GF-D8 (cell line): ENCODE measurements around the gene CEBPG.

ENCODE experiments used
- DNase-seq: peaks from one replicate; lab custom pipeline; 2025; lab: John Stamatoyannopoulos, UW

The CEBPG gene

DNA sequence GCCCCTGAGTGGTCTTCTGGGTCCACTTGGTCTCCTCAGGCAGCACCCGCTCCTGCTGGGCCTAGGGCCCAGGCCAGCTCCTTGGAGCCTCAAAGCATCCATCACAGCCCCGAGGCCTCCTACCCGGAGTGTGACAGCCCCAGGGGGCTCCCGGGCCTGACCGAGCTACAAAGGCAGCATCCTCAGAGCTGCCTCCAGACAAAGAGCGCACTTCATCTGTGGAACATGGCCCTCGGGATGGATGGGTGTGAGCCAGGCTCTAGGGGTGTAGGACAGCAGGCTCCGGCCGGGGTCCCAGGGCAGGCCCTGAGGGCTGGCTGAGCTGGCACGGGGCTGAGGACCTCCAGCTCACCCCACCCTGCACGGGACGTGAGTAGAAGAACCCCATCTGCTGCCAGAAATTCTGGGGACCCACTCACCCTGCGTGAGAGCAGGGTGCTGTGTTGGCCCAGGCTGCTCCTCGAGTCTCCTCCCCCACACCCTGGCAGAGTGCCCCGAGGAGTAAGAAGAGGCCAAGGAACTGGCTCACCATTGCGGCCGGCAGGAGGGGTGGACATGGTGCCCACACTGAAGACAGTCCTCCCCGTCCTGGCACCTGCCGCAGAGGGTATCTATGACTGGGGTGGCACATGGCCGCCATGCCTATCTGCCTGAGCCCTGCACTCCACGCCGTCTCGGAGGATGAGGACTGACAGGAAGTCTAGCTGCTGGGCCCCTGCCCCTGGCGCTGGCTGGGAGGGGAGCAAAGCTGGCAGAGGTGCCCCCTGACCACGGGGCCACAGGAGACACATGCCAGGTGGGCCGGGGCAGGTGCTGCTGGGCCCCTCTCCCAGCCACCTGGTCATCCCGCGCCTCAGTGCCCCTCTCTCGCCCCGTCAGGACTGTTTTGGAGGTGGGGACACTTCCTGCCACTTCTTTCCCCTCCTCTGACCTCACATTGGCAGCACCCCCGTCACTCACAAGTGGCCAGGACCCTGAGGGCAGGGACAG lies 22.3 kb downstream of the CEBPG start:
- DNase-seq, result no peak

DNA sequence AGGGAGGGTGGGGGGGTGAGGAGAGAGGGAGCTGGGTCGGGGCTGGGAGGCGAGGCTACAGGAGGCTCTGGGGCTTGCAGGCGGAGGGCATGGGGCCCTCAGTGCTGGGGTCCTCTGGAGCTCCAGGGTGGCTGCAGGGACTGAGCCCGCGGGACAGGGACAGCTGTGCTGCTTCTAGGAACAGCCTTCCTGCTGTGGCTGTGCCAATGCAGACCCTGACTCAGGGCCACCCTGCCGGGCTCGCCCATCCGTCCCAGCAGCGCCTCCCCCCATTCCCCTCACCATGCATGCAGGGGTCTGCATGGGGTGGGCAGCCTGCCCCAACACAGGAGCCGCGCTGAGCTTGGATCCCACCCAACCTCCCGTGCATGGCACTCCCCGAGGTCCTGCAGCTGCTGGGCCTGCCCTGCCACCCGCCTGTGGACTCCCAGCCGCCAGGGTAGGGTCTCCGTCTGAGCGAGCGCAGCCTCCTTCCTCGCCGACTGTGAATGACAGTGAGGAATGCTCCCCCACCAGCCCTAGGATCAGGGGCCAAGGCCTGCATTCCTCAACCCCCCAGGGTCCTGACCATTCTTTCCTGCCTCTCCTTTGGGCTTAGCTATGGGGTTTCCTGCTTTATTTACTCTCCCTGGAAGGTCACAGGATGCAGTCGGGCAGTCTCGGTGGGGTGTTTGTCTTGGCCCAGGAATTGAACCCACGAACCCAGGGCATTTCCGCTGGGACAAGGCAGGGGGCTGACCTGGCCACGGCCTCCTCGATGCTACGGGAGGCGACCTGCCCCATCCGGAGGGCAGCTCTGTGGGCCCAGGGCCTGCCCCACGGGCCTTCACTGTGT lies 23.4 kb downstream of the CEBPG start:
- DNase-seq, result no peak

GRCh38 chr19:33397536-33398360 lies 24.2 kb downstream of the CEBPG start:
- DNase-seq, result no peak

- no peak for DNase-seq
These were observed 25.0 kb downstream of the CEBPG start for GRCh38 chr19:33398361-33399060.

- DNase-seq, result no peak
These were observed 25.7 kb downstream of the CEBPG start for GRCh38 chr19:33399081-33399744.

- DNase-seq, result no peak
These were observed 26.5 kb downstream of the CEBPG start for GRCh38 chr19:33399745-33400681.

GRCh38 chr19:33400856-33401682 lies 27.6 kb downstream of the CEBPG start:
- DNase-seq, result no peak

DNA sequence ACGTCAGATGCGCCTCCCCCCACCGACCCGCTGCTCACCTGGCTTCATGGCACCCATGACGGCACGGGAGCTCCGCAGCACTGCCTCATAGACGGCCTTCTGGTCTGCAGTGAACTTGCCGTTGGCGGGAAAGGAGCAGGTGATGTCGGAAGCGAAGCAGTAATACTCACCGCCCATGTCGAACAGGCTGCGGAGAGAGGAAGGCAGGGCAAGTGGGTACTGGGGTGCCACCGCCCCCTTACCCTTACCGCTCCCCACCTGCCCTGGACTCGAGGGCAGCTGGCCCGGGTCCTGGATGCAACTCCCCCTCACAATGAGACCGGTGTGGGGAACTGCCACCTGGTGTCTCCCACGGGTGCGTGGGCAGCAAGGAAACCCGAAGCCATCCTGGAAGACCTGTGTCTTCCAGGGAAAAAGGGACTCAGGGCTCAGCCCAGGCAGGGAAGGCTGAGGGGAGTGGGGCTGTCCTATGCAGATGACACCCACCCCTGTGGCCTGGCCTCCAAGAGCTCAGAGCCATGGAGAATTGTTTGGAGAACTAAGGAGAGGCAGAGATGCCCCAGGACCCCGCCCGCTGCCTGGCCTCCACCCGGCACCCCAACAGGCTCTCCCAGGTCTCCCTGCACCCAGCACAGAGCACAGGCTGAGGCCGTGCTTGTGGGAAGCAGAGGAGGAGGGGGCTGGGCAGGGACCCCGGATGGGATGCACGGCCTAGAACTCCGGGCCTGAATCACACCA lies 28.3 kb downstream of the CEBPG start:
- DNase-seq, result no peak

- no peak for DNase-seq
These were observed 29.1 kb downstream of the CEBPG start for GRCh38 chr19:33402421-33403220.

- DNase-seq, result no peak
These were observed 29.9 kb downstream of the CEBPG start for GRCh38 chr19:33403221-33403972.

DNA sequence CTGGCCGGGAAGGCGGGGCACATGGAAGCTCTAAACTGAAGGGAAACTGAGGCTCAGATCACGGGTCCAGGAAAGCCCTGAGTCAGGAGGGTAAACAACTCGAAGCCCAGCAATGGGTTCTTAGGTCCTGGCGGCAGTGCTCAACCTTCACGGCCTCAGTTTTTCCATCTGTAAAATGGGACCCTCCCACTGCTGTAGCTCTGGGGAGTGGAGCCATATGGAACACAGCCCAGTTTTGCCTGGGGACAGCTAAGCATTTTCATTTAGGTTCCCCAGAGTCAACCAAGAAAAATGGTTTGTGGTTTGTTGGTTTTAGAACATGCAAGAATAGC lies 30.4 kb downstream of the CEBPG start:
- DNase-seq, result no peak

- DNase-seq, result no peak
These were observed 31.2 kb downstream of the CEBPG start for GRCh38 chr19:33404506-33405253.

GRCh38 chr19:33405254-33405552 lies 31.7 kb downstream of the CEBPG start:
- no peak for DNase-seq

DNA sequence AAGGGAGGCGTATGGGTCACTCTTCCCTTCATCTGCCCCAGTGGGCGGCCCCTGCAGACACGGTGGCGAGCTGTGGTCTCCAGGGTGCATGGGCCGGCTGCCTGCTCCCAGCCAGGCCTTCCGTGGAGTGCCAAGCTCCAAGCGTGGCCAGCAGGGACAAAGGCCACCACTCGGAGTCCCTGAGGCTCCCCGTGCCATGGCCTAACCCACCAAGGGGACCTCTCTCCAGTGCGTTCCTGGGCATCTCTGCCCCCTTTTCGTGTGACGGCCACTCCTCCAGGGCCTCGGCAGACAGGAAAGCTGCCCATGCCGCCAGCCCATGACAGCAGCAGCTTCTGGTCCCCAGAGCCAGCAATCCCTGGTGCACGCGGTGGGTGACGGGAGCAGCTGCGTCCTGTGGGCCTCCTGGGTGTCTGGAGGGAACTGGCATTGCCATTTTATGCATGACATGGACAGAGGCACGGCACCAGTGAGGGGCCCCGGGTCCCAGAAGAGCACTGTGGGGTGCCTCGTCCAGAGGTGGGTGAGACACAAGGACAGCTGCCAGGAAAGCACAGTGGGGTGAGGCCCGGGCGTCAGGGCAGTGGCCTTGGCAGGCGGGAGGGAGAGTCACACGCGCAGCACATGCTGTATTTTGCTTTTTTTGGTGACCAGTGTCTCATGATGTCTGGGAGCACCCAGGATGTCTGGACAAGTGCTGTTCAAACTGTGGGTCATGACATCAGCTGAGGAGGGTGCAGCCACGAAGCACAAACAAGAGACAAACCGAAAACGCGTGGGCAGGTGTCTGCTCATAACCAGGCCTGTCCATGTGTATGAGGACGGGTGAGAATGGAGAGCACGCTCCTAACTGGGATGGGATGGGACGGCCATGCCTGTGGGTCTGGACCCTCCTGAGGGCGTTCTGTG lies 32.3 kb downstream of the CEBPG start:
- DNase-seq, result no peak

DNA sequence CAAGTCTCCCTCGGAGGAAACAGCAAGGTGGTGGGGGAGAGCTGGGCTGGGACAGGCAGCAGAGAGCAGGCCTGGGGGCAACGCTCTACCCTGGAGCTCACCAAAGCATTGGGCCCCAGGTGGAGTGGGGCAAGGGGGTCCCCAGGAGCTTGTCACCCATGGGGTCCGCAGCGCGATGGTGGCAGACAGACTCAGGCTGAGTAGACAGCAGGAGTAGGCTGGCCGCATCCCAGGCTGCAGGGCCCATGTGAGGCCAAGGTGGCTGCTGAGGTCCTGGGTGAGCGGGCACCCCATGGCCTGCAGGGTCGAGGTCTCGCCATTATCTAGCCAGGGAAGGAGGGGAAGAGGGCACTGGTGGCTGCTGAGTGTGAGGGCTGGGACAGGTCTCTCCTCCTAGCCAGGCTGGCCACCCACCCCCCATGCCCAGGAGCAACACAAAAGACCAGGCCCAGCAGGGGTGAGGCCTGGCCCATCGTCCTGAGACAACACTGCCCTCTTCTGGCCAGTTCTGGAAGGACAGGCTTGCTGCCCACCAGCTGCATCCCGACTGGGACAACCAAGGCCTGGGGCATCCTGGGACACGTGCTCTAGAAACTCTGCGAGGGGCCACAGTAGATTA lies 33.1 kb downstream of the CEBPG start:
- DNase-seq, result no peak
